ENCODE data around the gene ZDHHC8.
A peak's percentile ranks its signal among the peaks of the same experiment; 100 is the strongest.

ZDHHC8 gene

DNA sequence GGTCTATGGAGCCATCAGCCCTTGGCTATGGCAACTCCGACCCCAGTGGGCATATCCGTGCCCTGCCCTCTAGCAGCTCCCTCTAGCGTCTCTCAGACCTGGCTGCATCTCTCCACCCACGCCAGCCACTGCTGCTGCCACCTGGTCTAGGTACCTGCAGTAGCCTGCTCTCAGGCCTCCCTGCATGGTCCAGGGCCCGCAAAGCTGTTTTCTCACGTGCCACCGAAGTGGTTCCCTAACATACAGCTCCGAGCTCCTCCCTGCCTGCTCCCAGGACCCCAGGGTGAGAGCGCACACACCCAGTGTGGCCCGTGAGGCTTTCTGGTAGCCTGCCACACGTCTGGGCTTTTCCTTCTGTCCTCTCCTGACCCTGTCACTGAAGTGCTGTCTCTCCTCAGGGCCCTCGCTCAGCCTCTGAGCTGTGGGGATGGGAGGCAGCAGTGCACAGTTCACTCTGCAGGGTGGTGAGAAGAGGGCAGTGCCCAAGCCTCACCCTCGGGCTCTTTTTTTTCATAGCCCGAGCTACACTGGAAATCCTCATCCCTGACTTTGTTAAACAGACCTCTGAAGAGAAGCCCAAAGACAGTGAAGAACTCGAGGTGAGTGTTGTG, 37.3 kb upstream of the ZDHHC8 start:
- no peak for DNase-seq

- no peak for DNase-seq
Observed at GRCh38 chr22:20095521-20095920, 36.1 kb upstream of the ZDHHC8 start.

DNA sequence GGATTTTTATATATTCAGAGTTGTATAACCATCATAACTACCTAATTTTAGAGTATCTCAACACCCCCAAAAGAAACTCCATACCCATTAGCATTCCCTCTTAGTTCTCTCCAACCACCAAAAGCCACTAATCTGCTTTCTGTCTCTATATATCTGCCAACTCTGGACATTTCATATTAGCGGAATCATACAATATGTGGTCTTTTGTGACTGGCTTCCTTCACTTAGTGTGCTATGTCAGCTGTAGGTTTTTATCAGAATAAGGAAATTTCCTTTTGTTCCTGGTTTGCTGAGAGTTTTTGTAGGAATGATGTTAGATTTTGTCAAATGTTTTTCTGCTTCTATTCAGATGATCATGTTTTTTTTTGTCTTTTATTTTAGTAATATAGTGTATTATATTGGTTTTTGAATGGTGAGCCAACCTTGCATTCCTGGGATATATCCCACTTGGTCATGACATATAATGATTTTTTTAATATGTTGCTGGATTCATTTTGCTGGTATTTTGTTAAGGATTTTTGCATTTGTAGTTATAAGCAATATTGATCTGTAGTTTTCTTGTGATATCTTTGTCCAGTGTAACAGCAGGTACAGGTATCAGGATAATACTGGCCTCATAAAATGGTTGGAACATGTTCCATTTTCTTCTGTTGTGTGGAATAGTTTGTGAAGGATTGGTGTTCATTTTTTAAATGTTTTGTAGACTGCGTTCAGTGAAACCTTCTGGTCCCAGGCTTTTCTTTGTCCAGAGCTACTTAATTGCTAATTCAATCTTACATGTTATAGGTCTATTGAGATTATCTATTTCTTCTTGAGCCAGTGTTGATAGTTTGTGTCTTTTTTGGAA, 34.8 kb upstream of the ZDHHC8 start:
- DNase-seq: no peak

DNA sequence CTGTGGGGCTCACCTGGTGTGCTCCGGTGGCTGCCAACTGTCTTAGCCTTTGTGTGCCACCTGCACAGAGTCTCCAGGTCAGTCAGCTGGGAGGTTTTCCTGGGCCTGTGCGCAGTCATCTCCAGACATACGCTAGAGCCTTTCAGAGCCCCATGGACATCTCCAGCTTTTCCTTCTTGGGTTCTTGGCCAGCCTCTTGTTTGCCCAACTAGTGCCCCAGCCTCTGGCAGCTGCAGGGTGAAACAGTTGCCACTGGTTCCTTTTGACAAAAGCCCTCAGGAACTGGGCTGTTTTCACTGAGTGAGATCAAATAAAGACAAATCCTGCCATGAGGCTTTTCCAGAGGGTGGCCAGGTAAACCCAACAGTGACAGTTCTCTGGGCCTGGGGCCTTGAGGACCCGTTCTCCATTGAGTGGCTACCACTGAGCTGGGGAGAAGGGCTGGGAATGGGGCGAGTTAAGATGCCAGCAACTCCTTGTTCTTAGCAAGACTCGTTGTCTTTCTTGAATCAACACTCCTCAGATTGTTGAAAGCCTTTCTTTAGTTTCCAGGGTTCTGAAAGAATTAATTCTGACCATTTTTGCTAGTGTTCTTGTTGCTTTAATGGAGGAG, 32.4 kb upstream of the ZDHHC8 start:
- DNase-seq: no peak

- DNase-seq: no peak
Observed at GRCh38 chr22:20101638-20102037, 30.0 kb upstream of the ZDHHC8 start.

GRCh38 chr22:20102203-20102780, 29.3 kb upstream of the ZDHHC8 start:
- DNase-seq: no peak

- no peak for DNase-seq
Observed at GRCh38 chr22:20105456-20106204, 26.0 kb upstream of the ZDHHC8 start.

DNA sequence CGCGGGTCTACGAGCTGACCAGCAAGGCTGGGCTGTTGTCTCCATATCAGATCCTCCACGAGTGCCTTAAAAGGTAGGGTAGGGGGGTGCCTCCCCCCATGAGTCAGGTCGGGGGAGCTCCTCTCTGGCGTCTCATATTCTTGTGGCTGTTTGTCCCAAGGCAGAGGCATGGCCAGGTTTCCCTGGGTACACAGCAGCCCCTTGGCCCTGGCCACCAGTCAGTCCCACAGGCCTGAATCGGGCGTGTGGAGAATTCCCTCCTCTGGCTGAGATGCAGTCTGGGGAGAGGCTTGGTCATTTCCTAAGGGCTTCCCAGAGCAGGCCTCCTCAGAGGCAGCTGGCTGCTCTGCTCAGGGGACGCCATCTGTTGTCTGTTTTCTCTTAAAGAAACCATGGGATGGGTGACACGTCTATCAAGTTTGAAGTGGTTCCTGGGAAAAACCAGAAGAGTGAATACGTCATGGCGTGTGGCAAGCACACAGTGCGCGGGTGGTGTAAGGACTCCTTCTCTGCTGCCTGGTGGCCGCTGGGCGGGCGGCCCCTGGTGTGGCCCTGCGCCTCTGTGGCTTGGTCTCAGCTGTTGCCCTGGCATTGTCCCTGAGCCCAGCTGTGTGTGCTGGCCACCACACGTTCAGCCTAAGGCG, 25.3 kb upstream of the ZDHHC8 start:
- DNase-seq: peak in 2 of 56 donors; percentile 24 to 44

DNA sequence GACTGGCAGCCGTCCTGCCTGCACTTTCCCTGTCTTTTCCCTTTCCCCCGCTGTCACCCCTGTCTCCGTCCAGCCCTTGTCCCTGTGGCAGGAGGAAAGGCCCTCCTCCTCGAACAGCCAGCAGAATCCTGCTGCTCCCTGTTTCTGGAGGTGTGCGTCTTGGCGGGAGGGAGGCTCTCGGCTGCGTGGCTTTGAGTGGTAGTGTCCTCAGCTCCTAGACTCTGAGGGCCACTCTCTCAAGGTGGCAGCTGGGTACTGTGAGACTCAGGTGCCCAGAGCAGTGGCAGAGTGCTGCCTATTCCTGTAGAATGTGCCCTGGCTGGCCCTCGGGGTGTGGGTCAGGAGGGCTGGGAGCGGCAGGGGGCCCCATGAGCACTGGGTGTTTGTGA, 24.8 kb upstream of the ZDHHC8 start:
- no peak for DNase-seq

DNA sequence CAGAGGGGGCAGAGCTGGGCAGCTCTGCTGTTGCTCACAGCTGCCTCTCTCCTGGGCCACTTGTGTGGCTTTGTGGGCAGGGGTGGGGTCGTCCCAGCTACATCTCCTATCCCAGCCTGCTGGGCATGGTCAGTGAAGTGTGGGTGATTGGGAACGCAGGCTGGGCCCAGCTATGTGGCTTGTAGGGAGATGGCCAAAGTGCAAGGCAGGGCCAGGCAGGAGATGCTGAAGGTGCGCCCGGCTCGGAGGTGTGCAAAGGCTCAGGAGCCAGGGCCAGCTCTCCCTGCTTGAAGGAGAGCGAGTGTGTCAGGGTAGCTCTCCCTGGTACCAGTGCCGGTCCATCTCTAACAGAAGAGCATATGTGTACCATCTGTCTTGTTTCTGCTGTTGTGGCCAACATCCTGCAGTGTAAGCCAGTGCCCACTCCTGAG, 24.1 kb upstream of the ZDHHC8 start:
- DNase-seq: no peak

- peak in 1 of 56 donors; percentile 45 for DNase-seq
Observed at GRCh38 chr22:20107951-20108756, 23.4 kb upstream of the ZDHHC8 start.

- no peak for DNase-seq
Observed at GRCh38 chr22:20108757-20109230, 22.8 kb upstream of the ZDHHC8 start.

- DNase-seq: no peak
Observed at GRCh38 chr22:20109411-20110358, 21.9 kb upstream of the ZDHHC8 start.

DNA sequence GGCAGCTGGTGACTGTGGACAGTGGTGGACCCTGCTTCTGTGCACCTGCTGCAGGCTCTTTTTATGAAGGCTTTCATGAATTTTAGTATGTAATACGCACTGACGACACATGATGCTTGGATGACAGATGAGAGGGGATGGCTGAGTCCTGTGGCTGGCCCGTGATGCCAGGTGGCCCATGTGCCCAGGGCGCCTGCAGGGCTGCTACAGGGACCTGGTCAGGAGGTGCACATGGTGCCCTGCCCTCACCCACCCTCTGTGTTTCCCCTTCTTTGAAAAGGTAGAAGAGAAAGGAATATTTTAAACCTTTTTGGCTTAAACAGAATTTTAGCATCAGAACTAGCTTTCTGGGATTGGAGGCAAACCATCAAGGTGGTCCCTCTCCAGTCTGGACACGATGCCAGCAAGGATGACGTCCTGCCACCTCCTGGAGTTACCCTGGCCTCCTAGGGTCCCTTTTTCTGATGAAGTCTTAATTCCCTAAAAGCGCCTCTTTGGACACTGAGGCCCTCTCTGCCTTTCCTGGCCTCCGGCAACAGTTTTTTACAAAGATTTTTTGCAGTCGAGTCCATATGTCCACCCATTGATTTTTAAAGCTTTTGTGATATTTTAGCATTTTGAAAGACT, 21.1 kb upstream of the ZDHHC8 start:
- DNase-seq: no peak

- DNase-seq: no peak
Observed at GRCh38 chr22:20111045-20111688, 20.4 kb upstream of the ZDHHC8 start.

- peak in 8 of 56 donors; percentile 20 to 51 (median 38) for DNase-seq
Observed at GRCh38 chr22:20111689-20112622, 19.6 kb upstream of the ZDHHC8 start.
